Muscle of arm (tissue), 12 donors: Measurements from ENCODE around the gene RCBTB2. TPM values are rescaled to one million over a fixed set of nuclear protein-coding genes. Genes with fewer than 3 reads are reported as not detected.
"Not testable (repeated sequence)": the region's sequence is repeated elsewhere in the genome, so short reads cannot be mapped to it uniquely, and the experiment has no call there.

Experiments
- DNase-seq: peaks from one replicate; pipeline ENCODE4 v3.0.0-alpha.2; 2013
- polyA plus RNA-seq, 12 donors: library from polyadenylated mRNA; unstranded; fragments of 120-200 nt; gene quantifications; one replicate each; pipeline ENCODE4 v1.2.1, GENCODE V29; 2013; ENCODE audit not compliant: insufficient read length in 12 of 12

RCBTB2 gene
- polyA plus RNA-seq, 12 donors = 18.0 to 31.7 (median 25.1) TPM; not detected in 1

DNA sequence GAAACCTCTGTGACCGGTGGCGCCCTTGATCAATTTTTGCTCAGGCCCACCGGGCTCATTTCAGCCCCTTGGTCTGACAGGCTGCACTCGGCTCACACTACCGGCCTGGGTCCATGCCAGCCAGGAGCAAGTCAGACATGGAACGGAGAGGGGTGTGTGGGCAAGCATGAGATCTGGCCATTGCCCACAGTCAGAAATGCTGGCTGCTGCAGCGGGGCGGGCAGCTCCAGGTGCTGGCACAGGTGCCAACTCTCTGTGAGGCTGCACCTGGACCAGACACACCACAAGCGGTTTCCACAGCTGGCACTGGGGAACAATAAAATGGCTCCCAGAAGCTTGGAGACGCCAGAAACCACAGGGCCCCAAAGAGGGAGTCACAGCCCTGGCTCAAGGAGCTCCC is 76.3 kb downstream of the RCBTB2 start:
- DNase-seq = no peak

DNA sequence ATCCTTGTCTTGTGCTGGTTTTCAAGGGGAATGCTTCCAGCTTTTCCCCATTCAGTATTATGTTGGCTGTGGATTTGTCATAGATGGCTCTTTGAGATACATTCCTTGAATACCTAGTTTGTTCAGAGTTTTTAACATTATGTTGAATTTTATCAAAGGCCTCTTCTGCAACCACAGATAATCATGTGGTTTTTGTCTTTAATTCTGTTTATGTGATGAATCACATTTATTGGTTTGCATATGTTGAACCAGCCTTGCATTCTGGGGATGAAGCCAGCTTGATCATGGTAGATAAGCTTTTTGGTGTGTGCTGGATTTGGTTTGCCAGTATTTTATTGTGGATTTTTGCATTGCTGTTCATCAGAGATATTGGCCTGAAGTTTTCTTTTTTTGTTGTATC is 81.7 kb downstream of the RCBTB2 start:
- DNase-seq = not testable (repeated sequence)

DNA sequence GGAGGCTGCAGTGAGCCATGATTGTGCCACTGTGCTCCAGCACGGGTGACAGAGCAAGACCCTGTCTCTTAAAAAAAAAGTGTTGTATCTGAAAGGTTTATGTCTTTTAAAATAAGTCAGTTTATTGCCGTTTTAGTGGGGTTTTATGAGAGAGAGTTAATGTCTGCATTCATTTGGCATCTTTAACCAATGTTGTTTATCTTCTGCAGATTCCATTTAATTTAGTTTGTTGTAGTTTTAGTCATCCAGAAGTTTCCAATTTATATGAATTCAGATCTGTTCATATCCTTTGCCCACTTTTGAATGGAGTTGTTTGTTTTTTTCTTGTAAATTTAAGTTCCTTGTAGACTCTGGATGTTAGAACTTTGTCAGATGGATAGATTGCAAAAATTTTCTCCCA is 83.2 kb downstream of the RCBTB2 start:
- DNase-seq = no peak

DNA sequence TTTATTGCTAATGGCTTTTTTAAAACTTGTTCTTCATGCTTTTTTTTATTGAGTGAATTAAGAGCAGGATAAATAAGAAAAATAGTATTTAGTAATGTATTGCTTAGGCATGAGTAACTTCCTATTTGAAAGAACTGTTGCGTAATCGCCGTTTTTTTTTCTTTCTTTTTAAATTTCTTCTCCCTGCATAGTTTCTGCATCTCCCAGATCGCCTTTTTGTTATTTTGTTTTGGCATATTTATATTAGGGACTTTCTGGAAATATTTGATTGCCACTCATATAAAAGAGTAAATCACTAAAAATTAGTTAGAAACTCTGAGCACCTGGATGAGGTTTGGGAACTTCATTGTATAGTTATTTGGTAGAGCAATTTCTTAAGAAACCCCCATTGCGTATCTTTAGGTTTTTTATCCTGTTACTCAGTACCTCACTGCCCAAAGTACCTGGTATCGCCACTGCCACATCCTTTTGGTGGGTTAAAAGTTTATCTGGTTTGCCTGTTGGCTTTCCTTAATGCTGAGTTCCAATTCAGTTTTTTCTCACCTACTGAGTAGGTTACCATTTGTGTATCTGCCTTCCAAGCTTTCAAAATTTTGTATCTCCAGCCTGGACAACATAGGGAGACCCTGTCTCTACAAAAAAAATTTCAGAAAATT is 83.8 kb downstream of the RCBTB2 start:
- no peak for DNase-seq

DNA sequence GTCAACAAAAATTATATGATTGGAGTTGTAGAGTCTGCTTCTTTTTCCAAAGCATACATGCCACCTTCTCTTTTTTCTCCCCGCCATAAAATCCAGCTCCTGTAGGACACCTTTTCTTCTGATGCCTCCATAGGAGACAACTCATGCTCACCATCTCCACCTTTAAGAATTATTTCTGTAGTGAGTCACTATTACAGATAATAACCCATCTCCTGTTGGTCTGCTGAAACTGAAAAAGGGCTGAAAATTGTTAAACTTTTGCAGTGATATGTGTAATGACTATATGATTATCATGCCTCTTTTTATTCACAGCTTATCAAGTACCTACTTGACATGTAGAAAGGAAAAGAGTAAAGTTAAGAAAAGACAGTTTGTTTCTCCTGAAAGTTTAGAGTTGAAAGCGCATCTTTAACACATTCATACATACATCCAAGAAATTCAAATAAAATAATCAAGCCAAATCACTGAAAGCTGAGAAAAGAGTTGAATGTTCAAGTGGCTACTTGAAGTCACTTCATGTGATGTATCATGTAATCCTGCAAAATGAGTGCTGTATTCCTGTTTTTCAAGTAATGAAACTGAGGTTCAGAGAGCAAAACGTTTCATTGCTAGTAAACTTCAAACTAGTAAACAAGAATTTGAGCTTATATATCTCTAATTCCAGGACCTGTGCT is 84.5 kb downstream of the RCBTB2 start:
- DNase-seq = no peak

DNA sequence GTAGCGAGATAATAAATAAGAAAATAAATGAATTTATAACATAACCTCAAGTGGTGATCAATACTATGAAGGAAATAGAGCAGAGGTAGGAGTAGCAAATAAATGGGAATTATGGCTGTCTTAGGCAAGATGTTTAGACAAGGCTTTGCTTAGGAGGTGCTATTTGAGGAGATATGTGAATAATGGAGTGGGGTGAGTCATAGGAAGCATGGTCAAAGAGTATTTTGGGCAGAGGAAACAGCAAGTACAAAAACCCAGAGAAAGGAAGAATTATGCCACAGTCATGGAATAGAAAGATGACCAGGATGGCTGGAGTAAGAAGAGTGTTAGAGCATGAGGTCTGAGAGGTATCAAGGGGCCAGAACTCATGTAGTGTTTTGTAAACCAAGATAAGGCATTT is 86.4 kb downstream of the RCBTB2 start:
- no peak for DNase-seq

DNA sequence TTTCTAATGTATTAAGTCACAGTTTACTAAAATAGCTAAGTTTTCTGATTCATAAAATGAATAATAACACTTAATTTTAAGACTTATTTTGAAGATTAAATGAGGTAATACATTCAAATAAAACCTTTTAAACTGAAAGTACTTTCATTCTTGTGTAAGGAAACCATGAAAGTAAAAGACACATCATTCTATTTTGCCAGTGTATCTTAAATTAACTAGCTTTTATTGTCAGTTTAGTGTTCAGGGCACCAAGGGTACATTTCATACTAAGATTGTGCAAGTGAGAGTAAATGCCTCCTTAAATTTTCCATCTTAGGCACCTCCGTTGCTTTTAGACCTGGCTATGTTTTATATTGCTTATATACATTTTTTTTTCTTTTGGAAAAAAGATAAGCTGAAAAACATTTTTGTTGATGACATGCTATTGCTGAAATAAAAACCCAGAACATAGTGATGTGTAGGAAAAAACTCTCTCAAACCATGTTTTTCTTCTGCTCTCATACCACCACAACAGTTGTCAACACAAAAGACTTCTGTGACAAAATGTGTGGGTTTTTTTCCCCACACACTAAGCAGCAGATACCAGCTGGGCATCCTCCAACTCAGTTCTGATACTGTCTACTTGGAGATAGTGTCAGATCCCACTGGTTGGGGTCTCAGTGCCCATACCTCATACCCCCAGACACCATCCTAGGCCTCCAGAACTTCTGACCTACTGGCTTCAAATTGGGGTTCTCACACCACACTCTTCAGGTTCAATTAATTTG is 89.3 kb downstream of the RCBTB2 start:
- DNase-seq = no peak

Other genes starting within 250 kb of the RCBTB2 start
- gene RB1, start 229.3 kb downstream of the RCBTB2 start, polyA plus RNA-seq = 10 to 100 TPM in 11 of 12 donors, not detected in 1; 37.2 to 83.6 (median 68.5) TPM
- gene LPAR6, start 120.0 kb downstream of the RCBTB2 start, polyA plus RNA-seq = 10 to 100 TPM in 11 of 12 donors, not detected in 1; 17.3 to 36.3 (median 24.7) TPM
- gene CYSLTR2, start 120.8 kb upstream of the RCBTB2 start, polyA plus RNA-seq = under 1 TPM in 10 of 12 donors, not detected in 2; 0.07 to 0.73 (median 0.33) TPM